22Rv1 (cell line): ENCODE measurements around the gene UNC13C.

Source experiments
- ZFX ChIP-seq: fragments of 450-650 bp; IDR thresholded peaks from 2 replicates; pipeline ENCODE4 v1.6.1; 2017; ENCODE audit warnings: antibody characterized with exemption, borderline replicate concordance
- TF ChIP-seq, protein P1 (sequence below): fragments of 450-650 bp; IDR thresholded peaks from 2 replicates; pipeline ENCODE4 v1.5.1; 2017; ENCODE audit warnings: mild to moderate bottlenecking

- TF ChIP-seq, protein P1, sequence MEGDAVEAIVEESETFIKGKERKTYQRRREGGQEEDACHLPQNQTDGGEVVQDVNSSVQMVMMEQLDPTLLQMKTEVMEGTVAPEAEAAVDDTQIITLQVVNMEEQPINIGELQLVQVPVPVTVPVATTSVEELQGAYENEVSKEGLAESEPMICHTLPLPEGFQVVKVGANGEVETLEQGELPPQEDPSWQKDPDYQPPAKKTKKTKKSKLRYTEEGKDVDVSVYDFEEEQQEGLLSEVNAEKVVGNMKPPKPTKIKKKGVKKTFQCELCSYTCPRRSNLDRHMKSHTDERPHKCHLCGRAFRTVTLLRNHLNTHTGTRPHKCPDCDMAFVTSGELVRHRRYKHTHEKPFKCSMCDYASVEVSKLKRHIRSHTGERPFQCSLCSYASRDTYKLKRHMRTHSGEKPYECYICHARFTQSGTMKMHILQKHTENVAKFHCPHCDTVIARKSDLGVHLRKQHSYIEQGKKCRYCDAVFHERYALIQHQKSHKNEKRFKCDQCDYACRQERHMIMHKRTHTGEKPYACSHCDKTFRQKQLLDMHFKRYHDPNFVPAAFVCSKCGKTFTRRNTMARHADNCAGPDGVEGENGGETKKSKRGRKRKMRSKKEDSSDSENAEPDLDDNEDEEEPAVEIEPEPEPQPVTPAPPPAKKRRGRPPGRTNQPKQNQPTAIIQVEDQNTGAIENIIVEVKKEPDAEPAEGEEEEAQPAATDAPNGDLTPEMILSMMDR, result no peak
- no peak for TF ChIP-seq ZFX
These were observed 124.5 kb downstream of the UNC13C start for GRCh38 chr15:54102704-54103103.
